Measurements from ENCODE around the gene OR8H2. TPM values are rescaled to one million over a fixed set of nuclear protein-coding genes. Genes with fewer than 3 reads are reported as not detected.

Gene OR8H2, protein sequence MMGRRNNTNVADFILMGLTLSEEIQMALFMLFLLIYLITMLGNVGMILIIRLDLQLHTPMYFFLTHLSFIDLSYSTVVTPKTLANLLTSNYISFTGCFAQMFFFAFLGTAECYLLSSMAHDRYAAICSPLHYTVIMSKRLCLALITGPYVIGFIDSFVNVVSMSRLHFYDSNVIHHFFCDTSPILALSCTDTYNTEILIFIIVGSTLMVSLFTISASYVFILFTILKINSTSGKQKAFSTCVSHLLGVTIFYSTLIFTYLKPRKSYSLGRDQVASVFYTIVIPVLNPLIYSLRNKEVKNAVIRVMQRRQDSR
- not detected in 2 replicates for total RNA-seq

DNA sequence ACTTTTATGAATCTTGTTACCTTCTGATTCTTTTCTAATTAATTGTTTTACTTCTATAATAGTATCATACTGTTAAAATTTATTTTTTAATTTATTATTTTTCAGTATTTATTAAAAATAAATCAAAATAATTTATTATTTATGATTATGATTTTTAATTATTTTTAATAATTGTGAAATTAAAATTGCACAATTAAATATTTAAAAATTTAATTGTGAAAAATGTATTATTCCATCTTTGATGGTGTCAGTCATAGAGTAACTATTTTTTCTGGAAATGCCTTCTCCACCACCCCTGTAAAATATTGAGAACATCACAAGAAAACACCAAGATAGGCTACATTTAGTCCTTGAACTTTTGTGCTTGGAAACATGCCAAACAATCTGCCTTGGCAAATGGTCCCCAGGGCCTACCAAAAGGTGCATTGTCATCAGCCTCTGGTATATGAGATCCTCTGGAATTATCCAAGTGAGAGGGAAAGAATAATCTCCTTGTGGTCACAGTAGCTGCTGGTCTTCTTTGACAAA is at the start of gene OR8H2:
Gene OR8H2 (plus strand): TSS at position 478 of the 528 bp plus-strand sequence. CDS start 1,356 bp downstream, outside the sequence.

DNA sequence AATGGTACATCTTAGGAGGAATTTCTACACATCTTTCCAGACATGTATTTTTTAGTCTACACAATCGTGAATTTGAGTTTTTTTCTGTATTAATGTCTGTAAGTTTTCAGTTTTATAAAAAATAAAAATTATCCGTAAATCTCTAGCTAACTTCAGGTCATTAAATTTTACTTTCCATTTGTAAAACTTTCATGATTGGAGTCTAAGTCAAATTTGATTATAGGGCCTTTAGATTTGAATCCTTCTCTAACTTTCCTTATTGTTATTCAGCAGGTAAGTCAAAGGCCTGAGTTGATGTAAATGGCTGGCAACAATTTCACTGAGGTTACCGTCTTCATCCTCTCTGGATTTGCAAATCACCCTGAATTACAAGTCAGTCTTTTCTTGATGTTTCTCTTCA is 10.5 kb upstream of the OR8H2 start, which contains the start of gene OR8I2:
Gene OR8I2 (plus strand): TSS at position 301 of the 400 bp plus-strand sequence. CDS start 0 bp downstream, at position 301.

DNA sequence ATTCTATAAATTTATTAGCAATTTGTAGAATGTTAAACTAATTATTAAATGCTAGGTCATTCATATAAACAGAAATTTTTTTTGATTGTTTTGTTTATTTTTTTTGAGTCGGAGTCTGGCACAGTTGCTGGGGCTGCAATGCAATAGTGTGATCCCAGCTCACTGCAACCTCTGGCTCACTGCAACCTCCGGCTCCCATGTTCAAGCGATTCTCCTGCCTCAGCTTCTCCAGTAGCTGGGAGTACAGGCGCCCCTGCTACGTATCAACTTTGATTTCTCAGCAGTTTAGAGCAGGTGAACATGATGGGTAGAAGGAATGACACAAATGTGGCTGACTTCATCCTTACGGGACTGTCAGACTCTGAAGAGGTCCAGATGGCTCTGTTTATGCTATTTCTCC is 18.6 kb downstream of the OR8H2 start, which contains the start of gene OR8H3:
Gene OR8H3 (plus strand): TSS at position 301 of the 400 bp plus-strand sequence. CDS start 0 bp downstream, at position 301.

DNA sequence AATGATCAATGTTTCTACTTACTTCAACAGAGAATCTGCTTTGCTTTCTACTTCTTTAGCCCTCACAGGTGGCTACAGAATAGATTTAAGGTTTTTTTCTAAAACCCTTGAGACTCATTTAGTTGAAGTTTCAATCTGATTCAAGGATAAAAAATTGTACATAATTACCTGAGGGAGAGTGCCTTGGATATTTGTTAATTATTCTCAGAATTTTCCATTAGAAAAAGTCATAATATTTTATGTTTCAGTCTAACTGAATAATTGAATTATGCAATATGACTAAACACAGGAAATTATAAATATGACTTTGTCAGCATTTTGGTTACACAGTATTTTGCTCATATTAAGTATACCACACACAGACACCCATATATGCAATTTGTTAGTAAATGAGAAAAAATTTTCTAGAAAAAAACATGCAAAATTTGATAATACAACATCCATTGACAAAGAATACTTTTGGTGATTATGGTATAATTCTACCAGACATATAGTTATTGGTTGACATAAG is 36.7 kb downstream of the OR8H2 start, which contains the start of gene OR8J3:
Gene OR8J3 (minus strand): TSS at position 51 of the 511 bp plus-strand sequence. CDS start 2,483 bp downstream, outside the sequence.

Other genes starting within 250 kb of the OR8H2 start
- not detected in 2 replicates for gene TRIM51, start 220.4 kb upstream of the OR8H2 start, total RNA-seq
- not detected in 2 replicates for gene OR5W2, start 189.1 kb upstream of the OR8H2 start, total RNA-seq
- not detected in 2 replicates for gene OR5I1, start 167.3 kb upstream of the OR8H2 start, total RNA-seq
- not detected in 2 replicates for gene OR10AG1, start 133.7 kb upstream of the OR8H2 start, total RNA-seq
- gene OR5F1, start 109.1 kb upstream of the OR8H2 start, total RNA-seq, result not detected in 2 replicates
- not detected in 2 replicates for gene OR5AS1, start 76.0 kb upstream of the OR8H2 start, total RNA-seq
- gene OR8I2, start 10.4 kb upstream of the OR8H2 start, total RNA-seq, result not detected in 2 replicates
- gene OR8H3, start 18.7 kb downstream of the OR8H2 start, total RNA-seq, result not detected in 2 replicates
- gene OR8J3, start 36.5 kb downstream of the OR8H2 start, total RNA-seq, result not detected in 2 replicates
- not detected in 2 replicates for gene OR8K5, start 56.6 kb downstream of the OR8H2 start, total RNA-seq
- not detected in 2 replicates for gene OR5J2, start 72.9 kb downstream of the OR8H2 start, total RNA-seq
- gene OR5T2, start 130.6 kb downstream of the OR8H2 start, total RNA-seq, result not detected in 2 replicates
- gene OR5T3, start 148.6 kb downstream of the OR8H2 start, total RNA-seq, result not detected in 2 replicates
- not detected in 2 replicates for gene OR5T1, start 170.5 kb downstream of the OR8H2 start, total RNA-seq
- not detected in 2 replicates for gene OR8H1, start 188.6 kb downstream of the OR8H2 start, total RNA-seq
- gene OR8K3, start 211.5 kb downstream of the OR8H2 start, total RNA-seq, result not detected in 2 replicates
- gene OR8K1, start 242.4 kb downstream of the OR8H2 start, total RNA-seq, result not detected in 2 replicates

All from hair follicular keratinocyte (primary cell).